Activated CD4-positive, alpha-beta T cell treated with anti-CD3 and anti-CD28 coated beads, Interleukin-10, Interleukin-2, amounts not matched to agents 100 ng/mL and 50 ng/mL, durations not matched to agents 16 hours and 8 hours (primary cell): ENCODE results near the gene DNAJB4.
"Not testable (repeated sequence)": the region's sequence is repeated elsewhere in the genome, so short reads cannot be mapped to it uniquely, and the experiment has no call there.

Experiments used
- DNase-seq: peaks from one replicate; pipeline ENCODE4 v3.0.0-alpha.2; 2020

Gene DNAJB4

GRCh38 chr1:78040484-78041089 is 35.8 kb downstream of the DNAJB4 start:
- DNase-seq = peak; percentile 11

- no peak for DNase-seq
Measured at GRCh38 chr1:78043436-78043835, 38.7 kb downstream of the DNAJB4 start.

- no peak for DNase-seq
Measured at GRCh38 chr1:78044796-78045562, 40.2 kb downstream of the DNAJB4 start.

GRCh38 chr1:78045563-78045925 is 40.8 kb downstream of the DNAJB4 start:
- no peak for DNase-seq

GRCh38 chr1:78045926-78046778 is 41.4 kb downstream of the DNAJB4 start, which contains the start of gene GIPC2:
GIPC2 (plus strand) TSS chr1:78045966; CDS start chr1:78046095, 129 bp downstream.
- DNase-seq = peak; percentile 11

- DNase-seq = no peak
Measured at GRCh38 chr1:78047106-78047505, 42.4 kb downstream of the DNAJB4 start.

GRCh38 chr1:78047631-78048030 is 42.9 kb downstream of the DNAJB4 start:
- no peak for DNase-seq

GRCh38 chr1:78048446-78048845 is 43.7 kb downstream of the DNAJB4 start:
- no peak for DNase-seq

- no peak for DNase-seq
Measured at GRCh38 chr1:78049396-78049795, 44.7 kb downstream of the DNAJB4 start.

- no peak for DNase-seq
Measured at GRCh38 chr1:78051005-78051404, 46.3 kb downstream of the DNAJB4 start.

- DNase-seq = no peak
Measured at GRCh38 chr1:78052685-78053405, 48.1 kb downstream of the DNAJB4 start.

GRCh38 chr1:78053498-78053897 is 48.8 kb downstream of the DNAJB4 start:
- no peak for DNase-seq

- peak; percentile 7 for DNase-seq
Measured at GRCh38 chr1:78054559-78054958, 49.8 kb downstream of the DNAJB4 start.

GRCh38 chr1:78054972-78055371 is 50.2 kb downstream of the DNAJB4 start:
- DNase-seq = no peak

- DNase-seq = no peak
Measured at GRCh38 chr1:78055565-78056132, 50.9 kb downstream of the DNAJB4 start.

GRCh38 chr1:78058670-78059069 is 53.9 kb downstream of the DNAJB4 start:
- no peak for DNase-seq

GRCh38 chr1:78060857-78061563 is 56.3 kb downstream of the DNAJB4 start:
- DNase-seq = peak; percentile 27

GRCh38 chr1:78061825-78062523 is 57.2 kb downstream of the DNAJB4 start:
- no peak for DNase-seq

- DNase-seq = not testable (repeated sequence)
Measured at GRCh38 chr1:78064886-78065285, 60.1 kb downstream of the DNAJB4 start.
